Measurements from ENCODE around the gene FXR1.

FXR1 gene

GRCh38 chr3:180918542-180918941 is 6.1 kb downstream of the FXR1 start:
- FAIRE-seq (no peak), DNase-seq (ENCODE audit: insufficient read length, low spot score) (no peak)
- TF ChIP-seq, protein P1, sequence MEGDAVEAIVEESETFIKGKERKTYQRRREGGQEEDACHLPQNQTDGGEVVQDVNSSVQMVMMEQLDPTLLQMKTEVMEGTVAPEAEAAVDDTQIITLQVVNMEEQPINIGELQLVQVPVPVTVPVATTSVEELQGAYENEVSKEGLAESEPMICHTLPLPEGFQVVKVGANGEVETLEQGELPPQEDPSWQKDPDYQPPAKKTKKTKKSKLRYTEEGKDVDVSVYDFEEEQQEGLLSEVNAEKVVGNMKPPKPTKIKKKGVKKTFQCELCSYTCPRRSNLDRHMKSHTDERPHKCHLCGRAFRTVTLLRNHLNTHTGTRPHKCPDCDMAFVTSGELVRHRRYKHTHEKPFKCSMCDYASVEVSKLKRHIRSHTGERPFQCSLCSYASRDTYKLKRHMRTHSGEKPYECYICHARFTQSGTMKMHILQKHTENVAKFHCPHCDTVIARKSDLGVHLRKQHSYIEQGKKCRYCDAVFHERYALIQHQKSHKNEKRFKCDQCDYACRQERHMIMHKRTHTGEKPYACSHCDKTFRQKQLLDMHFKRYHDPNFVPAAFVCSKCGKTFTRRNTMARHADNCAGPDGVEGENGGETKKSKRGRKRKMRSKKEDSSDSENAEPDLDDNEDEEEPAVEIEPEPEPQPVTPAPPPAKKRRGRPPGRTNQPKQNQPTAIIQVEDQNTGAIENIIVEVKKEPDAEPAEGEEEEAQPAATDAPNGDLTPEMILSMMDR (IDR thresholded peaks at IDR 0.05; ENCODE audit: insufficient read depth, missing control alignments): no peak

- TF ChIP-seq, protein P1 (IDR thresholded peaks at IDR 0.05; ENCODE audit: insufficient read depth, missing control alignments): no peak
- no peak for FAIRE-seq
- no peak for DNase-seq (ENCODE audit: insufficient read length, low spot score)
Measured at GRCh38 chr3:180922242-180922641, 9.8 kb downstream of the FXR1 start.

- no peak for FAIRE-seq
- TF ChIP-seq, protein P1 (IDR thresholded peaks at IDR 0.05; ENCODE audit: insufficient read depth, missing control alignments): no peak
- DNase-seq (ENCODE audit: insufficient read length, low spot score): no peak
Measured at GRCh38 chr3:180923561-180923960, 11.1 kb downstream of the FXR1 start.

GRCh38 chr3:180926526-180926925 is 14.1 kb downstream of the FXR1 start:
- FAIRE-seq: no peak
- DNase-seq (ENCODE audit: insufficient read length, low spot score): no peak
- TF ChIP-seq, protein P1 (IDR thresholded peaks at IDR 0.05; ENCODE audit: insufficient read depth, missing control alignments): no peak

- DNase-seq (ENCODE audit: insufficient read length, low spot score) (no peak), FAIRE-seq (no peak)
- TF ChIP-seq, protein P1 (IDR thresholded peaks at IDR 0.05; ENCODE audit: insufficient read depth, missing control alignments): no peak
Measured at GRCh38 chr3:180929376-180929775, 16.9 kb downstream of the FXR1 start.

GRCh38 chr3:180930526-180930925 is 18.1 kb downstream of the FXR1 start:
- no peak for DNase-seq (ENCODE audit: insufficient read length, low spot score)
- FAIRE-seq: no peak
- TF ChIP-seq, protein P1 (IDR thresholded peaks at IDR 0.05; ENCODE audit: insufficient read depth, missing control alignments): no peak

- TF ChIP-seq, protein P1 (IDR thresholded peaks at IDR 0.05; ENCODE audit: insufficient read depth, missing control alignments): no peak
- FAIRE-seq: no peak
Measured at GRCh38 chr3:180932819-180933218, 20.3 kb downstream of the FXR1 start.

More at GRCh38 chr3:180932819-180933218, 20.3 kb downstream of the FXR1 start:
- no peak for DNase-seq (ENCODE audit: insufficient read length, low spot score)
